ENCODE measurements around the gene RGS3. TPM values are rescaled to one million over a fixed set of nuclear protein-coding genes. Genes with fewer than 3 reads are reported as not detected.

Gene RGS3
- total RNA-seq, 1 experiment from 2014 or later, result 71.1 TPM

DNA sequence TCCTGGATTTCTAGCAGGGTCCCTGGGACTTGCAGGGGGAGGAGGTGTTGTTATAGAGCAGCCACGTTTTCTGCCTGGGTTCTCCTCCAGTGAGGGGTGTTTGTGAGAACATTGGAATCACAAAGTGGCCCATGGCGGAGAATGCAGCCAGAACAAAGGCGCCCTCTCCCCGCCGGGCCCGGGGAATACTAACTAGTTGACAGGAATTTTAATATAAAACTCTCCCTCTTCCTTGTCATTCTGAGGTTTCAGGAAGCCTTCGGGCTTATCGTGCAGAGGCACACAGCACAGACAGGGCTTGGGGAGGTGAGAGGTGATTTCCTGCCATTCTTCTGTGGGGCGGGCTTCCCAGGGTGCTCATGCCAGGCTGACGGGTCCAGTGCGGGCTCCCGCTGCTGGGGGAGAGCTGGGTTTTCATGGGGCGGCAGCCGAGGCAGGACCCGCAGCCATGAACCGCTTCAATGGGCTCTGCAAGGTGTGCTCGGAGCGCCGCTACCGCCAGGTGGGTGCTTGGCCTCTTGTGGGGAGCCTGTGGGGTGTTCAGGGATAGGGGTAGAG is 37.7 kb downstream of the RGS3 start:
- H3K4me3 ChIP-seq (ENCODE audit: low read depth, low read length), result no peak overlapping the region
- ChIA-PET POLR2A (no interaction called here), CTCF (interaction anchor here (0.7 kb wide), 1 partner anchor 16 kb away, joined by 4 read pairs; no protein-coding TSS in a partner anchor)
- no peaks in the 10 kb centered on the region for H3K9me3 ChIP-seq
- Mint-ChIP-seq H3K27me3 (ENCODE audit: insufficient read depth, unreplicated experiment) (no peaks in the 10 kb centered on the region), H3K4me1 (ENCODE audit: low read depth, unreplicated experiment) (peaks cover 7% of the 10 kb centered on the region), H3K4me3 (ENCODE audit: unreplicated experiment) (no peak overlapping the region), H3K27ac (ENCODE audit: unreplicated experiment) (no peak overlapping the region), H3K9me3 (ENCODE audit: unreplicated experiment) (no peaks in the 10 kb centered on the region), H3K36me3 (ENCODE audit: insufficient read depth, unreplicated experiment) (peaks cover 85% of the 10 kb centered on the region)
- TF ChIP-seq, protein P1, sequence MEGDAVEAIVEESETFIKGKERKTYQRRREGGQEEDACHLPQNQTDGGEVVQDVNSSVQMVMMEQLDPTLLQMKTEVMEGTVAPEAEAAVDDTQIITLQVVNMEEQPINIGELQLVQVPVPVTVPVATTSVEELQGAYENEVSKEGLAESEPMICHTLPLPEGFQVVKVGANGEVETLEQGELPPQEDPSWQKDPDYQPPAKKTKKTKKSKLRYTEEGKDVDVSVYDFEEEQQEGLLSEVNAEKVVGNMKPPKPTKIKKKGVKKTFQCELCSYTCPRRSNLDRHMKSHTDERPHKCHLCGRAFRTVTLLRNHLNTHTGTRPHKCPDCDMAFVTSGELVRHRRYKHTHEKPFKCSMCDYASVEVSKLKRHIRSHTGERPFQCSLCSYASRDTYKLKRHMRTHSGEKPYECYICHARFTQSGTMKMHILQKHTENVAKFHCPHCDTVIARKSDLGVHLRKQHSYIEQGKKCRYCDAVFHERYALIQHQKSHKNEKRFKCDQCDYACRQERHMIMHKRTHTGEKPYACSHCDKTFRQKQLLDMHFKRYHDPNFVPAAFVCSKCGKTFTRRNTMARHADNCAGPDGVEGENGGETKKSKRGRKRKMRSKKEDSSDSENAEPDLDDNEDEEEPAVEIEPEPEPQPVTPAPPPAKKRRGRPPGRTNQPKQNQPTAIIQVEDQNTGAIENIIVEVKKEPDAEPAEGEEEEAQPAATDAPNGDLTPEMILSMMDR (IDR thresholded peaks at IDR 0.05; ENCODE audit: insufficient read depth in 1 of 2, low read depth in 1 of 2, low read length in 1 of 2, severe bottlenecking in 1 of 2, unreplicated experiment in 1 of 2), result no peak
- no peak for DNase-seq
- BruUV-seq (replicated peaks), result no TSS peak
- intact Hi-C loops (cut with micrococcal nuclease; ENCODE audit: unreplicated experiment), result no loop called here
- H3K27me3 ChIP-seq (replicated peaks; ENCODE audit: control insufficient read depth, insufficient read depth, low read length), result no peaks in the 10 kb centered on the region
- no peaks in the 10 kb centered on the region for H3K4me1 ChIP-seq
- no peaks in the 10 kb centered on the region; the same call in 1 of the 2 replicates for H3K36me3 ChIP-seq (ENCODE audit: control insufficient read depth, insufficient read depth, low read length)

DNA sequence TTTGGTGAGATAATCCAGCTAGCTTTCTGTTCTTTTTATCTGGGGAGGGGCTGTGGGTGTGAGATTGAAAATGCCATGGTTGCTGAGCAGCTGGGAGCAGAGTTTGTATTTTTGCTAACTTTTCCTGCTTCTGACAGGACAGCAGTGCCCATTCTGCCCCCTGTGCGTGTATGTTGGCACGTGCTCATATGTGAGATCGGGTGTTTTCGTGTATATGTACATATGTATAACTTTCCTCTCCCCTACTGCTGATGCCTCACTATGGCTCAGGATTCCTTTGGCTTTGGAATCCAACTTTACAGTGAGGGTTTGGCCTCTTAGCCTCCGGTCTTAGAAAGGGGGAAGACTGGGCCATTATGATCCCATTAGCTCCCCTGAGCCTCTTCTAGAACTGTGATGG is 38.3 kb downstream of the RGS3 start:
- H3K9me3 ChIP-seq, result no peaks in the 10 kb centered on the region
- H3K4me1 ChIP-seq, result no peaks in the 10 kb centered on the region
- intact Hi-C loops (cut with micrococcal nuclease; ENCODE audit: unreplicated experiment), result no loop called here
- POLR2A ChIA-PET, result no interaction called here
- no peak overlapping the region for H3K4me3 Mint-ChIP-seq (ENCODE audit: unreplicated experiment)
- no peaks in the 10 kb centered on the region for H3K9me3 Mint-ChIP-seq (ENCODE audit: unreplicated experiment)
- DNase-seq, result no peak
- TF ChIP-seq, protein P1 (IDR thresholded peaks at IDR 0.05; ENCODE audit: insufficient read depth in 1 of 2, low read depth in 1 of 2, low read length in 1 of 2, severe bottlenecking in 1 of 2, unreplicated experiment in 1 of 2), result no peak
- peak overlapping the region; percentile 52 for H3K27ac Mint-ChIP-seq (ENCODE audit: unreplicated experiment)
- CTCF ChIA-PET, result no interaction called here
- H3K27me3 ChIP-seq (replicated peaks; ENCODE audit: control insufficient read depth, insufficient read depth, low read length), result no peaks in the 10 kb centered on the region
- H3K4me3 ChIP-seq (ENCODE audit: low read depth, low read length), result no peak overlapping the region
- H3K36me3 Mint-ChIP-seq (ENCODE audit: insufficient read depth, unreplicated experiment), result peaks cover 83% of the 10 kb centered on the region
- no peaks in the 10 kb centered on the region; the same call in 1 of the 2 replicates for H3K36me3 ChIP-seq (ENCODE audit: control insufficient read depth, insufficient read depth, low read length)
- peaks cover 7% of the 10 kb centered on the region for H3K4me1 Mint-ChIP-seq (ENCODE audit: low read depth, unreplicated experiment)
- BruUV-seq (replicated peaks), result no TSS peak
- H3K27me3 Mint-ChIP-seq (ENCODE audit: insufficient read depth, unreplicated experiment), result no peaks in the 10 kb centered on the region

GRCh38 chr9:113502427-113503034 is 39.0 kb downstream of the RGS3 start:
- TF ChIP-seq, protein P1 (IDR thresholded peaks at IDR 0.05; ENCODE audit: insufficient read depth in 1 of 2, low read depth in 1 of 2, low read length in 1 of 2, severe bottlenecking in 1 of 2, unreplicated experiment in 1 of 2), result no peak
- POLR2A ChIA-PET, result no interaction called here
- H3K4me1 Mint-ChIP-seq (ENCODE audit: low read depth, unreplicated experiment), result peaks cover 7% of the 10 kb centered on the region
- no TSS peak for BruUV-seq (replicated peaks)
- Histone ChIP-seq H3K4me1 (no peaks in the 10 kb centered on the region), H3K27me3 (replicated peaks; ENCODE audit: control insufficient read depth, insufficient read depth, low read length) (no peaks in the 10 kb centered on the region), H3K9me3 (no peaks in the 10 kb centered on the region), H3K36me3 (ENCODE audit: control insufficient read depth, insufficient read depth, low read length) (no peaks in the 10 kb centered on the region; the same call in 1 of the 2 replicates), H3K4me3 (ENCODE audit: low read depth, low read length) (no peak overlapping the region)
- H3K27me3 Mint-ChIP-seq (ENCODE audit: insufficient read depth, unreplicated experiment), result no peaks in the 10 kb centered on the region
- H3K9me3 Mint-ChIP-seq (ENCODE audit: unreplicated experiment), result no peaks in the 10 kb centered on the region
- H3K4me3 Mint-ChIP-seq (ENCODE audit: unreplicated experiment), result peak overlapping the region; percentile 5
- CTCF ChIA-PET, result no interaction called here
- intact Hi-C loops (cut with micrococcal nuclease; ENCODE audit: unreplicated experiment), result no loop called here
- no peak for DNase-seq
- H3K27ac Mint-ChIP-seq (ENCODE audit: unreplicated experiment), result peak overlapping the region; percentile 52
- H3K36me3 Mint-ChIP-seq (ENCODE audit: insufficient read depth, unreplicated experiment), result peaks cover 83% of the 10 kb centered on the region
